HepG2 (cell line): ENCODE data around the gene FOXN3. TPM values are rescaled to one million over a fixed set of nuclear protein-coding genes. Genes with fewer than 3 reads are reported as not detected.

Experiments used
- ATF6 ChIP-seq: sonication (generic); formaldehyde crosslinking; conservative IDR thresholded peaks from 2 replicates; pipeline ENCODE4 v1.4.0; 2020; ENCODE audit warnings: missing genetic modification reagents
- GATAD2A ChIP-seq: IDR thresholded peaks from 2 replicates; pipeline ENCODE4 v1.6.1; 2016
- MTF1 ChIP-seq: sonication (generic); formaldehyde crosslinking; IDR thresholded peaks from 2 replicates; pipeline ENCODE4 v1.5.0; 2020; ENCODE audit warnings: missing genetic modification reagents
- NFRKB ChIP-seq: fragments of 450-650 bp; IDR thresholded peaks from 2 replicates; pipeline ENCODE4 v1.6.1; 2017
- ONECUT2 ChIP-seq: sonication (generic); formaldehyde crosslinking; IDR thresholded peaks from 2 replicates; pipeline ENCODE4 v1.4.0; 2020; ENCODE audit warnings: missing genetic modification reagents
- TSC22D2 ChIP-seq: sonication (generic); formaldehyde crosslinking; IDR thresholded peaks from 2 replicates; pipeline ENCODE4 v1.5.1; 2020; ENCODE audit warnings: missing genetic modification reagents, mild to moderate bottlenecking, borderline replicate concordance
- ZFYVE20 ChIP-seq: sonication (generic); formaldehyde crosslinking; IDR thresholded peaks from 2 replicates; pipeline ENCODE4 v1.8.0; 2023; ENCODE audit warnings: low read depth, mild to moderate bottlenecking, moderate library complexity, missing genetic modification reagents, borderline replicate concordance
- ZNF780A ChIP-seq: sonication (generic); formaldehyde crosslinking; IDR thresholded peaks from 2 replicates; pipeline ENCODE4 v1.8.0; 2022; ENCODE audit warnings: mild to moderate bottlenecking, missing genetic modification reagents, moderate library complexity
- ZNF879 ChIP-seq: sonication (generic); formaldehyde crosslinking; IDR thresholded peaks from 2 replicates; pipeline ENCODE4 v1.8.1; 2023; ENCODE audit warnings: missing genetic modification reagents
- polyA plus RNA-seq, 8 experiments: library from polyadenylated mRNA; depleted of rRNA in 3 of 8; stranded (reverse) in 7 of 8; unstranded in 1 of 8; fragments of >200 nt; fragmentation: Illumina TruSeq in 4 of 8; extraction: Trizol in 4 of 8; gene quantifications; 2 replicates each; pipeline versions ENCODE4 v1.2.1 to v1.2.3, GENCODE V29; 2011 to 2016; ENCODE audit warnings: low read depth in 4 of 8, missing spikeins in 1 of 8, mixed read lengths in 1 of 8; ENCODE audit not compliant: insufficient read depth in 1 of 8
- total RNA-seq, 5 experiments: library from RNA; depleted of rRNA; stranded (reverse); fragments of >200 nt; fragmentation: Illumina TruSeq; extraction: Trizol; gene quantifications; 2 replicates each; pipeline ENCODE4 v1.2.3, GENCODE V29; 2016; ENCODE audit warnings: low read depth in 1 of 5
- TF ChIP-seq, protein P1 (sequence below): IDR thresholded peaks from 2 replicates; pipeline ENCODE4 v1.4.0; 2020; ENCODE audit warnings: mild to moderate bottlenecking, missing genetic modification reagents
- TF ChIP-seq, protein P2 (sequence below): sonication (generic); formaldehyde crosslinking; IDR thresholded peaks from 2 replicates; pipeline ENCODE4 v1.9.0; 2021; ENCODE audit warnings: missing genetic modification reagents, borderline replicate concordance

Gene FOXN3
- total and polyA plus RNA-seq, 2 of the 13 experiments (the other 11 are each of a cell fraction or from before 2014, with no cell fraction given), result 32.4 to 70.2 TPM

- TF ChIP-seq, protein P1, sequence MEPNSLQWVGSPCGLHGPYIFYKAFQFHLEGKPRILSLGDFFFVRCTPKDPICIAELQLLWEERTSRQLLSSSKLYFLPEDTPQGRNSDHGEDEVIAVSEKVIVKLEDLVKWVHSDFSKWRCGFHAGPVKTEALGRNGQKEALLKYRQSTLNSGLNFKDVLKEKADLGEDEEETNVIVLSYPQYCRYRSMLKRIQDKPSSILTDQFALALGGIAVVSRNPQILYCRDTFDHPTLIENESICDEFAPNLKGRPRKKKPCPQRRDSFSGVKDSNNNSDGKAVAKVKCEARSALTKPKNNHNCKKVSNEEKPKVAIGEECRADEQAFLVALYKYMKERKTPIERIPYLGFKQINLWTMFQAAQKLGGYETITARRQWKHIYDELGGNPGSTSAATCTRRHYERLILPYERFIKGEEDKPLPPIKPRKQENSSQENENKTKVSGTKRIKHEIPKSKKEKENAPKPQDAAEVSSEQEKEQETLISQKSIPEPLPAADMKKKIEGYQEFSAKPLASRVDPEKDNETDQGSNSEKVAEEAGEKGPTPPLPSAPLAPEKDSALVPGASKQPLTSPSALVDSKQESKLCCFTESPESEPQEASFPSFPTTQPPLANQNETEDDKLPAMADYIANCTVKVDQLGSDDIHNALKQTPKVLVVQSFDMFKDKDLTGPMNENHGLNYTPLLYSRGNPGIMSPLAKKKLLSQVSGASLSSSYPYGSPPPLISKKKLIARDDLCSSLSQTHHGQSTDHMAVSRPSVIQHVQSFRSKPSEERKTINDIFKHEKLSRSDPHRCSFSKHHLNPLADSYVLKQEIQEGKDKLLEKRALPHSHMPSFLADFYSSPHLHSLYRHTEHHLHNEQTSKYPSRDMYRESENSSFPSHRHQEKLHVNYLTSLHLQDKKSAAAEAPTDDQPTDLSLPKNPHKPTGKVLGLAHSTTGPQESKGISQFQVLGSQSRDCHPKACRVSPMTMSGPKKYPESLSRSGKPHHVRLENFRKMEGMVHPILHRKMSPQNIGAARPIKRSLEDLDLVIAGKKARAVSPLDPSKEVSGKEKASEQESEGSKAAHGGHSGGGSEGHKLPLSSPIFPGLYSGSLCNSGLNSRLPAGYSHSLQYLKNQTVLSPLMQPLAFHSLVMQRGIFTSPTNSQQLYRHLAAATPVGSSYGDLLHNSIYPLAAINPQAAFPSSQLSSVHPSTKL (CRISPR knock-in tag), result no peak
- TF ChIP-seq, protein P2, sequence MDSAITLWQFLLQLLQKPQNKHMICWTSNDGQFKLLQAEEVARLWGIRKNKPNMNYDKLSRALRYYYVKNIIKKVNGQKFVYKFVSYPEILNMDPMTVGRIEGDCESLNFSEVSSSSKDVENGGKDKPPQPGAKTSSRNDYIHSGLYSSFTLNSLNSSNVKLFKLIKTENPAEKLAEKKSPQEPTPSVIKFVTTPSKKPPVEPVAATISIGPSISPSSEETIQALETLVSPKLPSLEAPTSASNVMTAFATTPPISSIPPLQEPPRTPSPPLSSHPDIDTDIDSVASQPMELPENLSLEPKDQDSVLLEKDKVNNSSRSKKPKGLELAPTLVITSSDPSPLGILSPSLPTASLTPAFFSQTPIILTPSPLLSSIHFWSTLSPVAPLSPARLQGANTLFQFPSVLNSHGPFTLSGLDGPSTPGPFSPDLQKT (CRISPR knock-in tag), result no peak
- no peak for TF ChIP-seq ZNF879 (CRISPR knock-in tag)
- no peak for TF ChIP-seq TSC22D2 (CRISPR knock-in tag)
- TF ChIP-seq GATAD2A (CRISPR knock-in tag), result no peak
- no peak for TF ChIP-seq ATF6 (CRISPR knock-in tag)
- no peak for TF ChIP-seq NFRKB
- TF ChIP-seq ONECUT2, result no peak
- TF ChIP-seq ZNF780A (CRISPR knock-in tag), result no peak
- TF ChIP-seq MTF1, result no peak
- TF ChIP-seq ZFYVE20, result no peak
These were observed 162.7 kb downstream of the FOXN3 start (continued) for GRCh38 chr14:89254166-89254909.
